ENCODE results near the gene SMYD3. TPM values are rescaled to one million over a fixed set of nuclear protein-coding genes. Genes with fewer than 3 reads are reported as not detected.

Gene SMYD3
- total RNA-seq, 1 experiment from 2014 or later = 17.4 TPM

GRCh38 chr1:246302711-246303317 lies 204.3 kb downstream of the SMYD3 start:
- ChIA-PET POLR2A (no interaction called here), CTCF (no interaction called here)
- no peak for DNase-seq (ENCODE audit: low read depth, low spot score)
- H3K27me3 ChIP-seq (ENCODE audit: control insufficient read depth, insufficient read depth, low read length) = no peaks in the 10 kb centered on the region
- BruUV-seq (replicated peaks) = no TSS peak
- no peaks in the 10 kb centered on the region for H3K9me3 ChIP-seq (ENCODE audit: control insufficient read depth, insufficient read depth, low read depth, low read length)
- in situ Hi-C loops (cut with HindIII; ENCODE audit: low pct_unique_long_range_greater_than_20kb, low sequenced_read_pairs) (no loop called here), intact Hi-C loops (cut with micrococcal nuclease; ENCODE audit: unreplicated experiment) (no loop called here)
- TF ChIP-seq TCF7L2 (IDR thresholded peaks at IDR 0.05; ENCODE audit: low read depth, low read length) (no peak), CTCF (IDR thresholded peaks at IDR 0.05) (no peak), REST (IDR thresholded peaks at IDR 0.05; ENCODE audit: insufficient read depth in 1 of 2, low read depth in 2 of 2, low read length in 1 of 2) (no peak), SIN3A (IDR thresholded peaks at IDR 0.05; ENCODE audit: borderline replicate concordance, insufficient read depth, low read depth, low read length) (no peak), POLR2AphosphoS5 (IDR thresholded peaks at IDR 0.05; ENCODE audit: low read depth, low read length) (no peak)
- H3K4me3 ChIP-seq (ENCODE audit: low read depth in 2 of 2, low read length in 2 of 2) = no peak overlapping the region
- H3K4me1 ChIP-seq (ENCODE audit: control insufficient read depth, insufficient read depth, low read length) = no peaks in the 10 kb centered on the region
- no peak overlapping the region for H3K27ac ChIP-seq (ENCODE audit: low read length)
- no peaks in the 10 kb centered on the region for H3K36me3 ChIP-seq (ENCODE audit: control insufficient read depth, insufficient read depth, low read length)
- no peak for ATAC-seq

DNA sequence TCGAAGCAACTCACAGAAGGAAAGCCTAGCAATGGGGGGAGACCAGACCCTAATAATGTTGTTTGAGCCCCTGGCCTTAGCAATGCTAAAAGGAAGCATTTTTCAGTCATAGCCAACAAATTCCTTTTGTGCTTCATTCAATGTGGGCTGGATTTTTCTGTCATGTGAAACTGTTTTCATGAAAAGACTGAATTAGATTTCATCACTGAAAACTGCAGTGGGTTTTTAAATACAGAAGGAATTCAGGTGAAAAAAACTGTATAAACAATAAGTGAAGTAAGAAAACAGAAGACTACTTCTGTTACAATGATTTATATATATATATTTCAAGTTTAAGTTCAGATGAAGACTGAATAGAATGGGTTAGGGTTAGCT lies 204.8 kb downstream of the SMYD3 start:
- no peaks in the 10 kb centered on the region for H3K27me3 ChIP-seq (ENCODE audit: control insufficient read depth, insufficient read depth, low read length)
- DNase-seq (ENCODE audit: low read depth, low spot score) = no peak
- POLR2A ChIA-PET = no interaction called here
- H3K9me3 ChIP-seq (ENCODE audit: control insufficient read depth, insufficient read depth, low read depth, low read length) = no peaks in the 10 kb centered on the region
- no peaks in the 10 kb centered on the region for H3K4me1 ChIP-seq (ENCODE audit: control insufficient read depth, insufficient read depth, low read length)
- H3K36me3 ChIP-seq (ENCODE audit: control insufficient read depth, insufficient read depth, low read length) = no peaks in the 10 kb centered on the region
- CTCF ChIA-PET = no interaction called here
- no TSS peak for BruUV-seq (replicated peaks)
- no peak overlapping the region for H3K4me3 ChIP-seq (ENCODE audit: low read depth in 2 of 2, low read length in 2 of 2)
- in situ Hi-C loops (cut with HindIII; ENCODE audit: low pct_unique_long_range_greater_than_20kb, low sequenced_read_pairs) = no loop called here
- intact Hi-C loops (cut with micrococcal nuclease; ENCODE audit: unreplicated experiment) = no loop called here
- TF ChIP-seq SIN3A (IDR thresholded peaks at IDR 0.05; ENCODE audit: borderline replicate concordance, insufficient read depth, low read depth, low read length) = no peak
- no peak for TF ChIP-seq REST (IDR thresholded peaks at IDR 0.05; ENCODE audit: insufficient read depth in 1 of 2, low read depth in 2 of 2, low read length in 1 of 2)
- no peak for TF ChIP-seq CTCF (IDR thresholded peaks at IDR 0.05)
- no peak for TF ChIP-seq TCF7L2 (IDR thresholded peaks at IDR 0.05; ENCODE audit: low read depth, low read length)
- no peak for TF ChIP-seq POLR2AphosphoS5 (IDR thresholded peaks at IDR 0.05; ENCODE audit: low read depth, low read length)
- ATAC-seq = no peak
- H3K27ac ChIP-seq (ENCODE audit: low read length) = no peak overlapping the region

Data from Panc1 (cell line).